GM21825 (cell line): ENCODE results near the gene C2CD2.
"Not testable (repeated sequence)": the region's sequence is repeated elsewhere in the genome, so short reads cannot be mapped to it uniquely, and the experiment has no call there.

Experiments used
- ATAC-seq: cut with Tn5 transposase; IDR thresholded peaks from one replicate; pipeline ENCODE4 v1.9.1; 2021; ENCODE audit warnings: mild to moderate bottlenecking, moderate library complexity; ENCODE audit not compliant: unreplicated experiment

C2CD2 gene

DNA sequence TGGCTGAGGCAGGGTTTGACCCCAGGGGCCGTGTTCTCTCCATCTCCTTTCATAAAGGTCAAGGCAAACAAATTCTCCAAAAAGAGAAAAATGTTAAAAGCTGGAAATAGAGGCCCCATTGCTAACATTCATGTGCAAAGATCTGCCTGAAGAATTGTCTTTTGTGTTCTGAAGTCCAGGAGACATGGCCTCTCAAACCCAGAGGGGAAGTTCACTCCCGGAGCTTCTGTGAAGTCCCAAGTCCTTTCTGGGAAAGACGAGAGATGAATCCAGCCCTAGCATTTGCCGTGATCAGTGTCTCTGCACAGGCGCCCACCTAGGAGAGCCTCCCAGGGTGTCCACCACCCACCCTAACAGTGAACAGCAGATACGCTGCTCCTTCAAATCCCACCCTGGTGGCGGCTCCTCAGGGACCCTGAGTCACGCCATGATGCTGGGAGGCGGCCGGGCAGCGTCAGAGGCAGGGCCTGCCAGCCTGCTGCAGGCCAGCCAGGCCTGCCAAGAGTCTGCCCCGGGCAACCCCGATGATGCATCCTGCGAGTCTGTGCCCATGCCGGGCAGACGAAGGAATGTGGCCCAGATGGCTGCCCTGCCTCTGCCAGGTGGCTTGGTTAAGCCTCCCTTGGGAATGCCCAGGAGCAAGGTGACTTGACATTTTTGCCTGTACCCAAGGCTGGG is 5.2 kb upstream of the C2CD2 start:
- no peak for ATAC-seq

- ATAC-seq: no peak
These were observed 4.4 kb upstream of the C2CD2 start for GRCh38 chr21:41957991-41958766.

DNA sequence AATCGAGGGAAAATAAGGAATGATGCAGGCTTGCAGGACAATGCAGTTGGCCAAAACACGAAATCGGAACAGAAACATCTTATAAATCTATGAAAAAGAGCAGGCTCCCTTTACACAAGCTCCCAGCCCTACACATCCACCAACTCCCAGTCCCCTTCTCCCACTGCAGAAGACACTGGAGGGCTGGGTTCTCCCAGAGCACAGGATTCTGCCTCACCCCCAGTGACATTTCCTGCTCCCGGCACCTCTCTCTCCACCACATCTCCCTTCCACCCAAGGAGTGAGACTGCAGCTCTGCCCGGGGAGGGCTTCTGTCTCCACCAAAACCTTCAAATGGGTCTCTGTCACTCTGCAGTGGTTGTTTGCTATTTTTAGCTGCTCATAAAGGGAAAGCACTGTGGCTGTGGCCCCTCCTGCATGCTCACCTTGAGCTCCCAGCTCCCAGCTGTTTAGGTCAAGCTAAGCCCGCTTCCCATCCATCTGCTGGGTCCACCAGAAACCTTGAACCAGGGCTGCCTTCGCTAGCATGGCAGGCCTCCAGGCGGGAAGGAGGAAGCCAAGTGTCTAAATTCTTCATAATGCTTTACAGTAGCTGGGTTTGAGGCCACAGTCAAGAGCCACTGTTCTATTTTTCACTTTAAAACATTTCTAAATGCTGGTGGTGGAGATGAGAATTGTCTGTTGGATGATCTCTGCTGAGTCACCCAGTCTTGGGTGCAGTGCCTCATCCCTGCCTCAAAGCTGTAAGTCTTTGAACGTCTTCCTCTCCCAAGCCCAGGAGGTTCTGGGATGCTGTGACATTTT is 3.3 kb upstream of the C2CD2 start:
- no peak for ATAC-seq

DNA sequence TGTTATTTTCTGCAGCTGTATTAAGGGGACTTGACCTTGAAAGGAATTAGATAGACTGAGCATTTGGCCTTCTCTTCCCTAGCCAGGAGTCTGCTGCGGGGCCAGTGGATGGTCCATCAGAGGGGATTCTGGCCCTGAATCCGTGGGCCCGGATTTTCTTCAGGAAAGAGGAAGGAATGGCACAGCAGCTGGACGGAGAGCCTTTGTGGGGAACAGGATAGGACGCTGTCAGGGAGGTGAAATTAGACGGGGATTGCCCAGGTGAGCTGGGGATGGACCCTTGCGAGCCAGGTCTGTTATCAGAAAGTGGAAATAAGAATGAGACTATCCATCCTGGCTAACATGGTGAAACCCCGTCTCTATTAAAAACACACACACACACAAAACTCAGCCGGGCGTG is 1.7 kb upstream of the C2CD2 start:
- ATAC-seq: no peak

DNA sequence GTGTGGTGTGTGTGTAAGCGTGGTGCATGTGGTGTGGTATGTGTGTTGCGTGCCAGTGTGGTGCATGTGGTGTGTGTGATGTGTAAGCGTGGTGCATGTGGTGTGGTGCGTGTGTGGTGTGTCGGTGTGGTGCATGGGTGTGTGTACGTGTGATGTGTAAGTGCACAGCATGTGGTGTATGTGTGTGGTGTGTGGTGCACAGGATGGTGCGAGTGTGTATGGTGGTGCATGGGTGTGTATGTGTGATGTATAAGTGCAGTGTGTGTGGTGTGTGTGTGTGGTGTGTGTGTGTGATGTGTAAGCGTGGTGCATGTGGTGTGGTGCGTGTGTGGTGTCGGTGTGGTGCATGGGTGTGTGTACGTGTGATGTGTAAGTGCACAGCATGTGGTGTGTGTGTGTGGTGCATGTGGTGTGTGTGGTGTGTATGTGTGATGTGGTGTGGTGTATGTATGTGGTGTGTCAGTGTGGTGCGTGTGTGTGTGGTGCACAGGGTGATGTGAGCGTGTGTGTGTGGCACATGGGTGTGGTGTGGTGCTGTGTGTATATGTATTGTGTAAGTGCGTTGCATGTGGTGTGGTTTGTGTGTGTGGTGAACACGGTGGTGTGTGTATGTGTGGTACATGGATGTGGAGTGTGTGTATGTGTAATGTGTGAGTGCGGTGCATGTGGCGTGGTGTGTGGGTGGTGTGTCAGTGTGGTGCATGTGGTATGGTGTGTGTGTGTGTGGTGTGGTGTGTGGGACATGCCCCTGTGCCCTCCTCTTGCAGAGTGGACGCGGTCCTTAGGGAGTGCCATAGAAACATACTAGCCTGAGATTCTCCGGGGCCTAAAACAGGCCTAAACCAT is 1.1 kb upstream of the C2CD2 start:
- no peak for ATAC-seq

DNA sequence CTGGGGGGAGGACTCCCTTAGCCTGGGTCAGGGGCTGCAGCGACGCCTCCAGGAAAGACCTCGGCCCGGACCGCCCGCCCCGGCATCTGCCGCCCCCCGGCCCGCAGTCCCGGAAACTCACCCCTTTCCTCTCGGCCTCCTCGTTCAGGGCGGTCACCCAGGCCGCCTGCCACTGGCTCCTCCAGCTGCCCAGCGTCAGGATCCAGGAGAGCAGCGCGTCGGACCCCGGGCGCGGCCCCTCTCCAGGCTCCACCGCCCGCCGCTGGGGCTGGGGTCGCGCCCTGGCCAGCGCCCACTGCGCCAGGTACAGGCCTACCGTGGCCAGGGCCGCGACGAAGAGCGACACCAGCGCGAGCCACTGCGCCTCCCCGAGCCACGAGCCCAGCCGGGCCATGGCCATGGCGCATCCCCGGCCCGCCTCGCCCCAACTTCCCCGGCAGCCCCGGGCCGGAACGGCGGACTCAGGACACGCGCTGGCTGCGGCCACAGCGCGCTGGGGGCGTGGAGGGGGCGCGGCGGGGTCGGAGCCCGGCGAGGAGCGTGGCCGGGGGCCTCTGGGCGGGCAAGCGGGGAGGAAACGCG is 478 bp downstream of the C2CD2 start:
- ATAC-seq: no peak

DNA sequence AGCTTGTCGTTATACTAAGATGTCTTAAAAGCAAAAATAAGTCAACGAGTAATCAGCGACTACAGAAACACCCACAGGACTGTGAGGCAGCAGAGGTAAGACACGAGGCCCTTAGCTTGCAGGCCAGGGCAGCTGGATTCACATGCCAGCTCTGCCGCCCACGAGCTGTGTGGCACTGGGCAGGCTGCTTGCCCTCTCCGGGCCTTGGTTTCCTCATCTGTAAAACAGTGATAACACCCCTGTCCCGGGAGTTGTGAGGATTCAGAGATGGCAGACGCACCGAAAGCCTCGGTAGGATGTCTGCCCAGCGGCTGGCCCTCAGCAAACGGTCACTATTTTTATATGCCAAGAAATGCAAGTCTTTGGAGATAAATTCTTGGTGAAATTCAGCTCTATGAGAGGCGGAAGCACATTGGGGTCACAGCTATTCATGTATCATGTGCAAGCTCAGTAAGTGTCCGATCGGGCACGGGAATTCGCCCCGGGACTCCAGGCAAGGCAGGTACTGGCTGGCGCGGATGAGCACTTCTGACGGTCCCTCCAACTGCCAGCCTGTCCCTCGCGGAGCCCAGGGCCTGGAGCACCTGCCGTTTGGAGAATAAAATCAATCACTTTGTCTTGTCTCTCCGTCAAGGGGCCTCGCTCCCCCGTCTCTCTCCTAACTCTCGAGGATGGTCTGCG is 1.1 kb downstream of the C2CD2 start:
- no peak for ATAC-seq

DNA sequence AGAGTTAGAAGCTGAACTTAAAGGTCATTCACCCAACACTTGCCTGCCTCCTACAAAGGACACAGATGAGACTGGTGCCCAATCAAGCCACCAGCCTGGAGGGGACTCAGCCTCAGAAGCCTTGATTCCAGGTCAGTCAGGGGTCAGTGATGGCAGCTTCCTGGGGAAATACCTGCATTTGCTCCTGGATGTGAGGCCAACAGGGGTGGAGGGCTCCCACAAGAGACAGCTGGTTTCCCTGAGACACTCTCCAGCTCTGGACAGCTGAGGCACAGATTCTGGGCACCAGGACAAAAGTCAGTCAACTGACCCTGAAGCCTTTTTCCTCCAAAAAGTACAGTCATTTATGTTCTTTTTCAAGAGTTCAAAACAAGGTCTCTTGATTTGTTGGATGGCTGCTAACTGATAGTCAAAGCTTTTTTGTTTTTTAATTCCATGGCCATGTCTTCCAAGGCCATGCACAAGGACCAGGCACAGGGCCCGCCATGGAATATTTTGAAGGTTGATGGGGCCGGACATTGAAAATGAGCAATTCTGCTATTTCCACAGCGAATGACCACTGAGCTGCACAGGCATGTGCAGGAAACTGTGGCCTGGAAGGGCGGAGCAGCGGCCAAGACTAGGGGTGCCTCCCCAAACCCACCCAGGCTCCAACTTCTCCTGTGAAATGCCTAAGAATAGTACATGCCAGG is 1.8 kb downstream of the C2CD2 start:
- no peak for ATAC-seq

GRCh38 chr21:41950941-41951351 is 2.9 kb downstream of the C2CD2 start:
- ATAC-seq: no peak

DNA sequence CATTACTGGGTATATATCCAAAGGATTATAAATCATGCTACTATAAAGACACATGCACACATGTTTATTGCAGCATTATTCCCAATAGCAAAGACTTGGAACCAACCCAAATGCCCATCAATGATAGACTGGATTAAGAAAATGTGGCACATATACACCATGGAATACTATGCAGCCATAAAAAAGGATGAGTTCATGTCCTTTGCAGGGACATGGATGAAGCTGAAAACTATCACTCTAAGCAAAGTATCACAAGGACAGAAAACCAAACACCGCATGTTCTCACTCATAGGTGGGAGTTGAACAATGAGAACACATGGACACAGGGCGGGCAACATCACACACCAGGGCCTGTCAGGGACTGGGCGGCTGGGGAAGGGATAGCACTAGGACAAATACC is 4.2 kb downstream of the C2CD2 start:
- ATAC-seq: not testable (repeated sequence)

GRCh38 chr21:41948901-41949300 is 4.9 kb downstream of the C2CD2 start:
- no peak for ATAC-seq

DNA sequence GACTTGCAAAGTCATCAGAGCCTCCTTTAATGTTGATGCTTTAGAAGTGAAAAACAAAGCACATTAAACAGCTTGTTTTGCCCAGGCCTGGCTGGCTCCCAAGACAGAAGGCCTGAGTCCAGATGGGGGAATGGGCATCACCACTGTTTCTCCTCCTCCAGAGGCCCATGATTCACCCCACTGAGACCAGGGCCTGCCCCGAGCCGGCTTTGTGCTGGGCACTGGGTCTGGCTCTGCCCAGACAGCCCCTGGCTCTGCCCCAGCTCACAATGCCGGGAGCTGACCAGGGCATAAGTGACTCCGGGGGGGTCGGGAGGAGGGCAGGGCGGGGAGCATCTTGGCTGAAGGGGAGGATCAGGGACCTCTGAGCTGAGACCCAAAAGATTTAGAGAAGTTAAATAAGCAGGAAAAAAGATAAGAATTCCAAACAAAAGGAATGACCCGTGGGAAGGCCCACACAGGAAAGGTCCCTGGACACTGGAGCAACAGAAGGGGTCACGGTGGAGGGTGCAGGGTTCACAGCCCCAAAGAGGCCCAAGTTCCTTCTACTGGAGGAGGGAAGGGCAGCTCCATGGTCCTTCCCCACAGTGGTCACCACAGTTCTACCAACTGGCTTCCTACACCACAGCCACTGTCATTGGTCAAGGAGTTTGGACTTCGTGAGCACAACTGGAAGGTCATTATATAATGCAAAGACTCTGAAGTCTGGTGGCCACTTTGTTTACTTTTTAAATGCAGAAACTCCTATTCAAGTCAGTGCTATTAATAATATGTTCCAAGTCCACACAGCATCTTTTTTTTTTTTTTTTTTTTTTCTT is 5.5 kb downstream of the C2CD2 start:
- ATAC-seq: no peak

DNA sequence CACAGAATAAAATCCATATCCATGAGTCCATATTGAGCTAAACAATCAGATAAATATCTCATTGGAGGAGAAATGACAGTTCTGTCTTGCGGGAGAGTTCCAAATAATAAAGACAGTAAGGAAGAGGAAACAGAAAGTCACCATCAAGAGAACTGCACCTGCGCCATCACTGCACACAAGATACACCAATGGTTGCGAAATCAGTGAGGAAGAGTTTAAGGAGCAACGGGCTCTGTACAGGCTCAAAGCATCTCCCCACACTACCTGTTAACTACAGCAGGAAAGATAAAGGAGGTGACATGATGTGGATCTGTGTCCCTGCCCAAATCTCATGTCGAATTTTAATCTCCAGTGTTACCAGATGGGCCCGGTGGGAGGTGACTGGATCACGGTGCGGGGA is 7.8 kb downstream of the C2CD2 start:
- no peak for ATAC-seq

DNA sequence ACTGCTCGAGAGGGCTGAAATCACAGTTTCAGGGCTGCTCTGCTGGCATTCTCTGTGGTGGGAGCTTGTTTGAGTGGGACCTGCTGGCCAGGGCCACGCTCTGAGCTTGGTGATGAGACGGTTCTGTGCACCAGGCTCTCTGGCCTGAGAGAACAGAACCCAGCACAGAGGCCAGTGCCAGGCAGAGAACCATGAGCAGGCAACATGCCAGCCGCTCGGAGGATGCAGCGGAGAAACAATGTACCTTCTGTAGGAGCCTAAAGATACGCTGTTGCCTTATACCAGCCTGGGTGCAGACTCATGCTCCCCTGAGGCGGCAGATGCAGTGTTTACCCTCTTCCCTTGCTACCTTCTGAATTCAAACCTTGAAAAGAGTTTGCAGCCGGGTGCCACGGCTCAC is 10.0 kb downstream of the C2CD2 start:
- no peak for ATAC-seq

DNA sequence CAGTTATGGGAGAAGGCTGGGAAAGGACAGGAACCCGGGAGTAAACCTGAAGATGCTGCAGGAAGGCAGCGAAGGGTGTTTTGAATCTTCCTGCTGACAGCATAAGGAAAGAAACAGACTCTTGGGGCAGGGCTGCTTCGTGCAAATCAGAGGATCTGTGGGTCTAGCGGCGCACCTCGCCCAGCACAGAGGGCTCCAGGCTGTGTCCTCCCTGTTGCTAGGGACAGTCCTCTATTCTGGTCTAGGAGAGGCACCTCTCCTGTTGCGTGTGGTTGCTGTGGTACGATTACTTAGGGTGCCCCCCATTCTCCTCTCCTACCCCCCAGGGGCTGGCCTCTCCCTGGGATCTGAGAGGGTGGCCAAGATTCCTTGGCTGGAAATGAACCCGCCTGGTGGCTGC is 11.4 kb downstream of the C2CD2 start:
- ATAC-seq: no peak

DNA sequence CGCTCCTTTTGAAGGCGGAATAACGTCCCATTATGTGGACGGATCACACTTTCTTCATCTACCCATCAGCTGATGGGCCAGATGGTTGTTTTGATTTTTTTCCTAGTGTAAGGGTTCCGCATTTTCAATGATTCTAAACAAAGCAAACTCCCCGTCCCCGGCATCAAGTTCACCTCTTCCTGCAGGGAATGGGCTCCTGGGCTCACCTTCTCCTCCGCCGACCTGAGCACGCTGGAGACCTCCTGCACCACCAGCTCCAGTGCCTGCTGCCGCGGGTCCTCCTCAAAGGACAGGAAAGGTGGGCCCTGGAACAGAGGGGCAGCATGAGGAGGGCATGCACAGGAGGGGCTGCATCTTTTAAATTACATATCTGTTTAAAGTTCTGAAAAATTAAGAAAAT is 11.9 kb downstream of the C2CD2 start:
- ATAC-seq: no peak

- ATAC-seq: no peak
These were observed 13.4 kb downstream of the C2CD2 start for GRCh38 chr21:41940431-41940830.

GRCh38 chr21:41939391-41939790 is 14.4 kb downstream of the C2CD2 start:
- no peak for ATAC-seq
